Activated CD4-positive, CD25-positive, alpha-beta regulatory T cell treated with anti-CD3 and anti-CD28 coated beads, Interleukin-2, amount 50 U/mL, for 72 hours (primary cell): Measurements from ENCODE around the gene TRIM59.

ENCODE experiments used
- DNase-seq: peaks from one replicate; pipeline ENCODE4 v3.0.0; 2021

Gene TRIM59

GRCh38 chr3:160449636-160450598 is at the start of gene TRIM59:
Gene TRIM59, minus strand, starts transcription at chr3:160449786. Its CDS starts 10,603 bp downstream, at chr3:160439183.
- peak; percentile 97 for DNase-seq

- no peak for DNase-seq
Measured at GRCh38 chr3:160498202-160498601, 48.6 kb upstream of the TRIM59 start.

- no peak for DNase-seq
Measured at GRCh38 chr3:160490166-160490565, 40.6 kb upstream of the TRIM59 start.

GRCh38 chr3:160486459-160486869 is 36.9 kb upstream of the TRIM59 start:
- no peak for DNase-seq

GRCh38 chr3:160482796-160483195 is 33.2 kb upstream of the TRIM59 start:
- DNase-seq: no peak

GRCh38 chr3:160481856-160482255 is 32.3 kb upstream of the TRIM59 start:
- DNase-seq: no peak

- no peak for DNase-seq
Measured at GRCh38 chr3:160480931-160481330, 31.3 kb upstream of the TRIM59 start.

- DNase-seq: no peak
Measured at GRCh38 chr3:160479376-160479775, 29.8 kb upstream of the TRIM59 start.

GRCh38 chr3:160478338-160478737 is 28.8 kb upstream of the TRIM59 start:
- no peak for DNase-seq

- no peak for DNase-seq
Measured at GRCh38 chr3:160477750-160478149, 28.2 kb upstream of the TRIM59 start.

- no peak for DNase-seq
Measured at GRCh38 chr3:160475884-160476283, 26.3 kb upstream of the TRIM59 start.

GRCh38 chr3:160475153-160475552 is 25.6 kb upstream of the TRIM59 start:
- DNase-seq: no peak

- no peak for DNase-seq
Measured at GRCh38 chr3:160474416-160474838, 24.8 kb upstream of the TRIM59 start.

- no peak for DNase-seq
Measured at GRCh38 chr3:160473978-160474377, 24.4 kb upstream of the TRIM59 start.

GRCh38 chr3:160473221-160473620 is 23.6 kb upstream of the TRIM59 start:
- no peak for DNase-seq

- DNase-seq: no peak
Measured at GRCh38 chr3:160472344-160472743, 22.8 kb upstream of the TRIM59 start.

- no peak for DNase-seq
Measured at GRCh38 chr3:160471892-160472291, 22.3 kb upstream of the TRIM59 start.

GRCh38 chr3:160470181-160470580 is 20.6 kb upstream of the TRIM59 start:
- DNase-seq: no peak

GRCh38 chr3:160464971-160465370 is 15.4 kb upstream of the TRIM59 start:
- DNase-seq: no peak

GRCh38 chr3:160464321-160464720 is 14.7 kb upstream of the TRIM59 start:
- DNase-seq: no peak

- no peak for DNase-seq
Measured at GRCh38 chr3:160460033-160460432, 10.4 kb upstream of the TRIM59 start.

- no peak for DNase-seq
Measured at GRCh38 chr3:160459450-160459970, 9.9 kb upstream of the TRIM59 start.

- no peak for DNase-seq
Measured at GRCh38 chr3:160458151-160458550, 8.6 kb upstream of the TRIM59 start.

- no peak for DNase-seq
Measured at GRCh38 chr3:160455846-160456245, 6.3 kb upstream of the TRIM59 start.
